ENCODE results near the gene OR52W1.

DNA sequence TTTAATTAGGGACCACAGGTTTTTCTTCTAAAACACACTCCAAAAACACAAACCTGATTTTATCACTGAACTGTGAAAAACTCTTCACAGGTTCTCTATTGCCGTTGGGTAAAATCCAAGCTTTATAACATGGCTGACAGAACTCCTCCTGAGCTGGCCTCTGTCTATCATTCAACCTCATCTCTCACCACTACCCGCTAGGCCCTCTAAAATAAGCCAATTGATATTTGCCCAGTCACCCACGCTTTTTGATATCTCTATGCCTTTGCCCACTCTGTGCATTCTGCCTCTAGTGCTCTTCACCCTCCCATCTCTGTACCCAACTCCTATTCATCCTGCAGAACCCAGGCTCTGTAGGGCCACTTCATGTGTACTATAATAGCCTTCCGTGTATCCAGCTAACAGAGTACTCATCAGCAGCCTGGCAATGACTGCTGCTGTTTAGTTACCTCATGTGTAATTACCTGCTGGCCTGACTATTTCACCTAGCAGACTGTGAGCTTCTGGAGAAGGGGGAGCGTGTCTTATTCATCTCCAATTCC is 38.8 kb downstream of the OR52W1 start:
- TF ChIP-seq, protein P1, sequence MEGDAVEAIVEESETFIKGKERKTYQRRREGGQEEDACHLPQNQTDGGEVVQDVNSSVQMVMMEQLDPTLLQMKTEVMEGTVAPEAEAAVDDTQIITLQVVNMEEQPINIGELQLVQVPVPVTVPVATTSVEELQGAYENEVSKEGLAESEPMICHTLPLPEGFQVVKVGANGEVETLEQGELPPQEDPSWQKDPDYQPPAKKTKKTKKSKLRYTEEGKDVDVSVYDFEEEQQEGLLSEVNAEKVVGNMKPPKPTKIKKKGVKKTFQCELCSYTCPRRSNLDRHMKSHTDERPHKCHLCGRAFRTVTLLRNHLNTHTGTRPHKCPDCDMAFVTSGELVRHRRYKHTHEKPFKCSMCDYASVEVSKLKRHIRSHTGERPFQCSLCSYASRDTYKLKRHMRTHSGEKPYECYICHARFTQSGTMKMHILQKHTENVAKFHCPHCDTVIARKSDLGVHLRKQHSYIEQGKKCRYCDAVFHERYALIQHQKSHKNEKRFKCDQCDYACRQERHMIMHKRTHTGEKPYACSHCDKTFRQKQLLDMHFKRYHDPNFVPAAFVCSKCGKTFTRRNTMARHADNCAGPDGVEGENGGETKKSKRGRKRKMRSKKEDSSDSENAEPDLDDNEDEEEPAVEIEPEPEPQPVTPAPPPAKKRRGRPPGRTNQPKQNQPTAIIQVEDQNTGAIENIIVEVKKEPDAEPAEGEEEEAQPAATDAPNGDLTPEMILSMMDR (IDR thresholded peaks at IDR 0.05) = no peak
- no peak for TF ChIP-seq POLR2A (IDR thresholded peaks at IDR 0.05)
